Mucosa of rectum (tissue), 2 donors: ENCODE data around the gene THEM4.

Experiments
- H3K27ac ChIP-seq, 2 donors: one replicate each; pipeline ENCODE4 v1.7.0; 2013; ENCODE audit warnings: inconsistent platforms in 2 of 2, low read depth in 2 of 2, low read length in 2 of 2
- H3K27me3 ChIP-seq, 2 donors: one replicate each; pipeline ENCODE4 v1.7.0; 2013; ENCODE audit warnings: low read length in 2 of 2; ENCODE audit not compliant: control insufficient read depth in 2 of 2, insufficient read depth in 2 of 2
- H3K36me3 ChIP-seq, 2 donors: one replicate each; pipeline ENCODE4 v1.7.0; 2013; ENCODE audit warnings: low read length in 2 of 2; ENCODE audit not compliant: control insufficient read depth in 2 of 2, insufficient read depth in 2 of 2
- H3K4me1 ChIP-seq, 2 donors: one replicate each; pipeline ENCODE4 v1.7.0; 2013; ENCODE audit warnings: low read length in 2 of 2, mild to moderate bottlenecking in 1 of 2; ENCODE audit not compliant: control insufficient read depth in 2 of 2, insufficient read depth in 2 of 2
- H3K4me3 ChIP-seq, 2 donors: one replicate each; pipeline ENCODE4 v1.7.0; 2013; ENCODE audit warnings: low read length in 2 of 2
- H3K9ac ChIP-seq, 2 donors: one replicate each; pipeline ENCODE4 v1.7.0; 2013; ENCODE audit warnings: low read length in 2 of 2, low read depth in 1 of 2, mild to moderate bottlenecking in 1 of 2
- H3K9me3 ChIP-seq, 2 donors: one replicate each; pipeline ENCODE4 v1.7.0; 2013; ENCODE audit warnings: low read length in 2 of 2; ENCODE audit not compliant: control insufficient read depth in 2 of 2
- donor health status: healthy.
- donor health status: Normal muscosa, but diverticular disease.

The THEM4 gene

DNA sequence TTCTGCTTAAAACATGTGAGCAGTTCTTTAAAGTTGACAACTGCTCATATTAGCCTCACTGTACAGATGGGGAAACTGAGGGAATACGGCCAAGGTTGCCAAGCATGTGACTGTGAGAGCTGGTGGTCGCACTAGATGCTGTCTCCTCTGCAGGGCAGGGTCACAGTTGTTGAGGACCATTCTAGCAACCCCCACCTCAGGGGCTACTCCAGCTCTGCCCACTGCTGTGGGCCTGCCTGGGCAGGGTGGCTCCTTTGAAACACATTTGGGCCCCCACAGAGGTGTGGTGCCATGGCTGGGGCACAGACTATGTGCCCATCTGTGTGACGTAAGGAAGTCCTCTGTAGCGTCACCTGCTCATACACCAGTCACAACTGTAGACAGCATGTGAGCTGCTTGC lies 56.6 kb downstream of the THEM4 start:
- Histone ChIP-seq H3K9ac (no peak overlapping the region), H3K4me1 (no peaks in the 10 kb centered on the region), H3K4me3 (no peak overlapping the region), H3K36me3 (no peaks in the 10 kb centered on the region), H3K27me3 (no peaks in the 10 kb centered on the region), H3K9me3 (no peaks in the 10 kb centered on the region), H3K27ac (no peak overlapping the region)

DNA sequence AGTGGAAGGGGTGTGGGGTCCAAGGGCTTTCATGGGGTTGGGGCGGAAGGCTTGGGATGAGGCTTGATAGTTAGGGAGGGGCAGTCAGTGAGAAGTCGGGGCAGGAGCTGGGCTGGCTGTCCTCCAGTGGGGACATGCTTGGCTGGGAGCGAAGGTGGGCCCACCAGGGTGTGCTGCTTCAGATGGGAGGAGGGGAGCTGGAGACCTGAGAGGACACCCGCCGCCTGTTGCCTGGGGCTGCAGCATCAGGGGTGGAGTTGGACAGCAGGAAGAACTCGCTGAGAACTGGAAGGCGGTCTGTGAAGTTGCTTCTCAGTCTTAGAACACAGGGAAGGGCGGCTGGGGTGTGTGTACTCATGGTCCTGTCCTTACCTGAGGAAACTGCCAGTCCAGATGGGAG lies 57.4 kb downstream of the THEM4 start:
- Histone ChIP-seq H3K27me3 (no peaks in the 10 kb centered on the region), H3K9me3 (no peaks in the 10 kb centered on the region), H3K4me1 (no peaks in the 10 kb centered on the region), H3K27ac (no peak overlapping the region), H3K36me3 (no peaks in the 10 kb centered on the region), H3K9ac (no peak overlapping the region), H3K4me3 (no peak overlapping the region)

DNA sequence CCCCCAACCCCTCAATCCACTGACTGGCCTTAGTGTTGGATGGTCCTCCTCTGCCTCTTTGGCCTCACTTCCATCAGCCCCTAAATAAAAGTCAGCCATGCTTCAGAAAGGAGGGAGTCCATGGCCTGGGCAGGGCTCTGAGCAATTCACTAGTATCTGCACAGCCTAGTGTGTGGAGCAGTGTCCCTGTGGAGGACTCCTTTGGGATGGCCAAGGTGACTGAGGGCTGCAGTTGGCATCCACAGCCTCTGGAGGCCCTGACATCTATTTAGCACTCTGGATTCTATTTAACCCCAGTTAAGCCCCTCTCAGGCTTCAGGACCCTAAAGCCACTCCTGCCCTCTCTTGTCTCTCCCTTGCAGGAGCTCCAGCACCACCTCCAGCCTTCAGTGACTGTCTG lies 59.4 kb downstream of the THEM4 start:
- Histone ChIP-seq H3K4me3 (no peak overlapping the region), H3K4me1 (no peaks in the 10 kb centered on the region), H3K27me3 (no peaks in the 10 kb centered on the region), H3K36me3 (no peaks in the 10 kb centered on the region), H3K9me3 (no peaks in the 10 kb centered on the region), H3K27ac (no peak overlapping the region), H3K9ac (no peak overlapping the region)

DNA sequence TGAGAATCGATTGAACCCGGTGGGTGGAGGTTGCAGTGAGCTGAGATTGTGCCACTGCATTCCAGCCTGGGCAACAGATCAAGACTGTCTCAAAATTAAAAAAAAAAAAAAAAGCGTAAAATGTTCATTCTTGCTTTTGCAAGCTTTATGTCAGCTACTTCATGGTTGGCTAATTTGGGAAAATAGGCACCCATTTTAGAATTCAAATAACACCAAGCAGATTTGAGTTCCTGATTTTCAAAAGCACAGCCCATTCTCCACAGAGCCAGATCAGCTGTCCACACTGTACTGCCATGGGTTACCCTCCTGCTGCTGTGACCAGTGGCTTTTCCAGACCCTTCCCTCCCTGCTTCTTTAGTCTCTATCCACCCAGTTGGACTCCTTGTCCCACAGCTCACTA lies 60.2 kb downstream of the THEM4 start:
- H3K9ac ChIP-seq, result no peak overlapping the region
- H3K4me1 ChIP-seq, result no peaks in the 10 kb centered on the region
- no peak overlapping the region for H3K27ac ChIP-seq
- H3K9me3 ChIP-seq, result no peaks in the 10 kb centered on the region
- H3K27me3 ChIP-seq, result no peaks in the 10 kb centered on the region
- no peaks in the 10 kb centered on the region for H3K36me3 ChIP-seq
- no peak overlapping the region for H3K4me3 ChIP-seq

DNA sequence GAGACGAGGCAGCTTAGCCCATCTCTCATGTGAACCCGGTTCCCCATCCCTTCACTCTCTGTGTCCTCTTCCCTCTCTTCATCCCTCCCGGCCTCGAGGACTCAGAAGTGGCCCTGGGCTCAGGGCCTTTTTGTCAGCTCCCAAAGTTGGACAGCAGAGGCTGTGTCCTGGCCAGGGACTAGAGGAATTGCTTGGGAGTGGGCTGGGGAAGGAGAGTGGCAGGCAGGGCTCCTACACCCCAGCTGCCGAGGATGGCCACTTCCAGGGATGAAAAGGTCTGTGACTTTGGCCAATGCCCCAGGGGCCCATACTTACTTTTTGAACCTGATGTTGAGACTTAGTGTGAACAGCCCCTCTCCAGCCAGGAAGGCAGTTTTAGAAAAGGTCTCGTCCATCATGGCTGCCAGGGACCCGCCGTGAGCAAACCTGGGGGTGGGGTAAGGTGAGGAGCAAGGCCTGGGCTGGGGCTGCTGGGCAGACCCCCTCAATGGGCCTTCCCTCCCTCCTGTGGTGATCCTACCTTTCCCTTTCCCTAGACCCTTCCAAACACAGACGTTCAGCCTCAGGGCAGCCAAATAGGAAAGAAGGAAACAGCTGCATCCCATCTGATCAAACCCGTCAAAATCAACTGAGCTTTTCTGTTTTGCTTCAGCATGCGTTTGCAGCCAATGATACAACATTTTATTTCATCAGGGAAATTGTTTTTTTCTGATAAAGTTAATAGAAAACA lies 61.3 kb downstream of the THEM4 start:
- no peaks in the 10 kb centered on the region for H3K9me3 ChIP-seq
- no peak overlapping the region for H3K9ac ChIP-seq
- H3K4me3 ChIP-seq, result no peak overlapping the region
- no peaks in the 10 kb centered on the region for H3K4me1 ChIP-seq
- H3K27me3 ChIP-seq, result no peaks in the 10 kb centered on the region
- no peak overlapping the region for H3K27ac ChIP-seq
- no peaks in the 10 kb centered on the region for H3K36me3 ChIP-seq

DNA sequence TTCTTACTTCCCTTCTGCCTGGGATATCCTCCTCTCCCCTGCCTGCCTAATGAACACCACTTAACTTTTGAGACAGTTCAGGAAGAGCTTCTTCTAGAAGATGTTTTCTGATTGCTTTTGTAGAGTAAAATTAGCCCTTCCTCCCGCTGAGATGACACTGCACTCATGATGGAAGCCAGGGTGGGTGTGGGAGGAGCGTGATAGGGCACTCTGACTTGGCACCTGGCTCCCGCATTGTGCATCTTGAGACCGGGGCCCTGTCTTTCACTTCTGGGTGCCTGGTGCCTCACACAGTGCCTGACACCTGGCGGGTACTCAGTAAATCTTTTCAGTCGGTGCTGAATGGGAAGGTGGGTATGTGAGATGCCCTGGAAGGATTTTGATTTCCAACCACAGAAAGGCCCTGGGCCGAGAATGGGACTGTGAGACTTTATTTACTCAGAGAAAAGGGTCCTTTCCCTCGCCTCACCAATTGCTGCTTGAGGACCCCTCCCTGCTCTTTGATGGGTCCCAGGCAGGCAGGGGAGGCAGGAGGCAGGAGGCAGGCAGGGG lies 62.5 kb downstream of the THEM4 start:
- no peak overlapping the region for H3K9ac ChIP-seq
- no peaks in the 10 kb centered on the region for H3K4me1 ChIP-seq
- no peak overlapping the region for H3K27ac ChIP-seq
- H3K27me3 ChIP-seq, result no peaks in the 10 kb centered on the region
- no peaks in the 10 kb centered on the region for H3K9me3 ChIP-seq
- H3K4me3 ChIP-seq, result no peak overlapping the region
- no peaks in the 10 kb centered on the region for H3K36me3 ChIP-seq

DNA sequence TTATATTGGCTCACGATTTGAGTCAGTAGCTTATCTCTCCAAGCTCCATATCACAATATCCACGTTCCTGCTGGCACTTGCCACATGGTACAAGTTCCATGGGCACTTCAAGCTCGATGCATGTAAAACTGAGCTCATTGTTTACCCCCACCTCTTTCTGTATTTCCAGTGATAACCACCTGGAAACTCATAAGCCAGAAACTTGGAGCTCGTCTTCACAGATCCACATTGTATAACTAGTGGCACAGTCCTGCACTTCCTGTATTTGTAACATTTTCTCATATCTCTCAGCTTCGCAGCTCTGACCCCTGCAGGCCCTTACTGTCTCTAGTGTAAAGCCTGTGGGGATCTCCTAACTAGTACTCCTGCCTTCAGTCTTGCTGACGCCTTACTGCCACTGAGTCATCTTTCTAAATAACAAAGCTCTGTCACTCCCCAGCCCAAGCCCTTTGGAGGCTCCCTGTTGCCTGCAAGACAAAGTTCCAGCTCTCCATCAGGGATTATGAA lies 63.2 kb downstream of the THEM4 start:
- no peak overlapping the region for H3K9ac ChIP-seq
- no peaks in the 10 kb centered on the region for H3K27me3 ChIP-seq
- H3K36me3 ChIP-seq, result no peaks in the 10 kb centered on the region
- no peaks in the 10 kb centered on the region for H3K9me3 ChIP-seq
- H3K4me1 ChIP-seq, result no peaks in the 10 kb centered on the region
- H3K4me3 ChIP-seq, result no peak overlapping the region
- no peak overlapping the region for H3K27ac ChIP-seq

DNA sequence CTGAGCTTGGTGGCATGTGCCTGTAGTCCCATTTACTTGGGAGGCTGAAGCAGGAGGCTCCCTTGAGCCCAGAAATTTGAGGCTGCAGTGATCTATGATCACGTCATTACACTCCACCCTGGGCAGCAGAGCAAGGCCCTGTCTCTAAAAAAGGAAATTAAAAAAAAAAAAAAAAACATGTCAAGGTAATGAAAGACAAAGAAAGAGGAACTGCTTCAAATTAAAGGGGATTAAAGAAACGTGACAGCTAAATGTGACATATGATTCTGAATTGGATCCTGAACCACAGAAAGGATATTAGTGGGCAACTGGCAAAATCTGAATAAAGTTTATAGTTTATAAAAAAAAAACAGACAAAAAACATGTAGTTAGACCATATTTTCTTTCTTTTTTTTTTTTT lies 65.9 kb downstream of the THEM4 start:
- no peaks in the 10 kb centered on the region for H3K36me3 ChIP-seq
- no peak overlapping the region for H3K27ac ChIP-seq
- peaks cover 11 to 17% of the 10 kb centered on the region in 2 donors for H3K4me1 ChIP-seq
- H3K4me3 ChIP-seq, result no peak overlapping the region
- H3K27me3 ChIP-seq, result peaks cover 3 to 6% of the 10 kb centered on the region in 2 donors
- no peaks in the 10 kb centered on the region for H3K9me3 ChIP-seq
- no peak overlapping the region for H3K9ac ChIP-seq

DNA sequence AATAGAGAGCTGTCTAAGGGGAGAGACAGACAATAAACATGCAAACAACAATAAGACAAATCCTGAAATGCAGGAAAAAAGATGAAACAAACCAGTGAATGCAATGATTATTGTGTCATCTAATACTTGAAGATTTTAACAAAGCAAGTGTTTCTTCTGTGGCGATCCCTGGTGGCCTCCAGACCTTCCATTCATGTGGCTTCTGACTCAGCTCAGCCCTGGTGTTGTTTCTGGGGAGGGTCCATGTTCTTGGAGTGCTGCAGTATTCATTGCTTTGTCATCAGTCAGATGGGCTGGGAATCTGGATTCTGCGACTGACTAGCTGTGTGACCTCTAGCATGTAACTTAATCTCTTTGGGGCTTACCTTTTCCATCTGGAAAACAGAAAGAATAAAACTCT lies 68.2 kb downstream of the THEM4 start:
- no peak overlapping the region for H3K9ac ChIP-seq
- no peaks in the 10 kb centered on the region for H3K9me3 ChIP-seq
- peaks cover 20 to 29% of the 10 kb centered on the region in 2 donors for H3K4me1 ChIP-seq
- no peak overlapping the region for H3K4me3 ChIP-seq
- no peaks in the 10 kb centered on the region for H3K36me3 ChIP-seq
- peak overlapping the region in 1 of 2 donors; percentile 90 for H3K27ac ChIP-seq
- peaks cover 3 to 6% of the 10 kb centered on the region in 2 donors for H3K27me3 ChIP-seq

DNA sequence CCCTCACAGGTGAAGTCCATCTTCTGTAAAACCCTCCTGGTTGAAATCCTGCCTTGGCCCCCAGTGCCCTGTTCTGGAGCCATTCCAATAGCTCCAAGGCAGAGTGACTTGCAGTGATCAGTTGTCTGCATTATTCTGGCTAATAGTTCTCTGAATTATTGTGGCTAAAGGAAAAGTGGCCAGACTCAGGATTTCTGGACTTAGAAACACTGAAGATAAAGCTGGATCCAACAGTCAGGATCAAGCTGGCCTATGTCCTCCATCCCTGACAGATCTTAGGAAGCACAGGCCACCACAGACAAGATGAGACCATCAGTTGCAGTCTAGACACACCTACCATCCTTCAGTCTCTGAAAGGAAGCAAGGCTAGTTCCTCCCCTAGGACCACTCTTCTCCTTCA lies 68.9 kb downstream of the THEM4 start:
- Histone ChIP-seq H3K27me3 (peaks cover 3 to 6% of the 10 kb centered on the region in 2 donors), H3K27ac (peak overlapping the region; percentile 90 to 95), H3K9me3 (no peaks in the 10 kb centered on the region), H3K36me3 (no peaks in the 10 kb centered on the region), H3K4me1 (peaks cover 20 to 30% of the 10 kb centered on the region in 2 donors), H3K4me3 (peak overlapping the region; percentile 67 to 77), H3K9ac (peak overlapping the region; percentile 83 to 86)
